DOHH2 (cell line): ENCODE data around the gene C15orf61.

Experiments used
- H3F3A ChIP-seq: fragments of 200-600 bp; sonication (generic), shearing (Covaris generic); 2 replicates; pipeline ENCODE4 v1.6.0; 2016; ENCODE audit warnings: antibody characterized with exemption, mild to moderate bottlenecking; ENCODE audit not compliant: control insufficient read depth, insufficient read depth
- H3K27ac ChIP-seq: fragments of 200-600 bp; sonication (generic); 2 replicates; pipeline ENCODE4 v1.5.1; 2014; ENCODE audit warnings: low read depth, mild to moderate bottlenecking, low read length, moderate library complexity
- H3K27me3 ChIP-seq: fragments of 200-600 bp; sonication (generic); 2 replicates; pipeline ENCODE4 v1.6.1; 2014; ENCODE audit warnings: mild to moderate bottlenecking, low read length, mixed read lengths; ENCODE audit not compliant: control insufficient read depth
- H3K36me3 ChIP-seq: fragments of 200-600 bp; sonication (generic); 2 replicates; pipeline ENCODE4 v1.6.1; 2014; ENCODE audit warnings: mild to moderate bottlenecking, low read length, moderate library complexity, mixed read lengths; ENCODE audit not compliant: control insufficient read depth
- H3K4me1 ChIP-seq: fragments of 200-600 bp; sonication (generic); 2 replicates; pipeline ENCODE4 v1.6.1; 2014; ENCODE audit warnings: mild to moderate bottlenecking, low read length, mixed read lengths; ENCODE audit not compliant: control insufficient read depth
- H3K4me2 ChIP-seq: fragments of 200-600 bp; sonication (generic); 2 replicates; pipeline ENCODE4 v1.6.0; 2014; ENCODE audit warnings: mild to moderate bottlenecking, low read length, moderate library complexity
- H3K4me3 ChIP-seq: fragments of 200-600 bp; sonication (generic); 2 replicates; pipeline ENCODE4 v1.5.1; 2014; ENCODE audit warnings: mild to moderate bottlenecking, low read length, mixed read lengths
- H3K79me2 ChIP-seq: fragments of 200-600 bp; sonication (generic); 2 replicates; pipeline ENCODE4 v1.6.1; 2014; ENCODE audit warnings: mild to moderate bottlenecking, low read length, mixed read lengths; ENCODE audit not compliant: control insufficient read depth
- H3K9me2 ChIP-seq: fragments of 200-600 bp; sonication (generic); replicated peaks from 2 replicates; pipeline ENCODE4 v1.6.1; 2014; ENCODE audit warnings: mild to moderate bottlenecking, low read length, mixed read lengths; ENCODE audit not compliant: control insufficient read depth
- H3K9me3 ChIP-seq: fragments of 200-600 bp; sonication (generic); 2 replicates; pipeline ENCODE4 v1.6.1; 2014; ENCODE audit warnings: antibody characterized with exemption, low read length, mixed read lengths; ENCODE audit not compliant: control insufficient read depth, insufficient read depth
- H4K20me1 ChIP-seq: fragments of 200-600 bp; sonication (generic); 2 replicates; pipeline ENCODE4 v1.6.0; 2014; ENCODE audit warnings: low read depth, mild to moderate bottlenecking, antibody characterized with exemption, low read length, moderate library complexity; ENCODE audit not compliant: control insufficient read depth, insufficient read depth
- CTCF ChIP-seq: fragments of 200-600 bp; sonication (generic); IDR thresholded peaks from one replicate; pipeline ENCODE4 v1.5.1; 2014; ENCODE audit warnings: antibody characterized with exemption, mild to moderate bottlenecking, low read depth, low read length; ENCODE audit not compliant: poor library complexity, severe bottlenecking
- EZH2phosphoT487 ChIP-seq: fragments of 200-600 bp; sonication (generic); IDR thresholded peaks from 2 replicates; pipeline ENCODE4 v1.6.1; 2017; ENCODE audit warnings: borderline replicate concordance, mild to moderate bottlenecking, antibody characterized with exemption, low read length, moderate library complexity, mixed read lengths

C15orf61 gene

GRCh38 chr15:67515557-67515956, 5.4 kb upstream of the C15orf61 start:
- Histone ChIP-seq H3K36me3 (peaks cover 14% of the 10 kb centered on the region), H3K4me2 (no peak overlapping the region), H4K20me1 (no peaks in the 10 kb centered on the region), H3F3A (no peaks in the 10 kb centered on the region; the same call in 1 of the 2 replicates), H3K4me3 (no peak overlapping the region), H3K9me2 (no peaks in the 10 kb centered on the region), H3K27ac (no peak overlapping the region), H3K79me2 (peaks cover 3% of the 10 kb centered on the region), H3K9me3 (no peaks in the 10 kb centered on the region), H3K27me3 (no peaks in the 10 kb centered on the region), H3K4me1 (peaks cover 8% of the 10 kb centered on the region)
- no peak for TF ChIP-seq EZH2phosphoT487

GRCh38 chr15:67520321-67521028, 456 bp upstream of the C15orf61 start:
- H3K36me3 ChIP-seq = peaks cover 3% of the 10 kb centered on the region; the same call in 1 of the 2 replicates
- peak overlapping the region; percentile 21 for H3K27ac ChIP-seq
- no peaks in the 10 kb centered on the region for H3F3A ChIP-seq
- peak overlapping the region; percentile 96 for H3K4me3 ChIP-seq
- no peaks in the 10 kb centered on the region for H4K20me1 ChIP-seq
- peak overlapping the region; percentile 78 for H3K4me2 ChIP-seq
- H3K27me3 ChIP-seq = no peaks in the 10 kb centered on the region
- no peaks in the 10 kb centered on the region for H3K9me2 ChIP-seq
- H3K9me3 ChIP-seq = no peaks in the 10 kb centered on the region
- peaks cover 28% of the 10 kb centered on the region for H3K4me1 ChIP-seq
- TF ChIP-seq EZH2phosphoT487 = no peak
- no peak for TF ChIP-seq CTCF
- peaks cover 48% of the 10 kb centered on the region for H3K79me2 ChIP-seq

- peak overlapping the region; percentile 66 for H3K27ac ChIP-seq
- peaks cover 7% of the 10 kb centered on the region; the same call in 1 of the 2 replicates for H3K36me3 ChIP-seq
- no peaks in the 10 kb centered on the region for H3K27me3 ChIP-seq
- H3K9me3 ChIP-seq = no peaks in the 10 kb centered on the region
- no peaks in the 10 kb centered on the region for H3F3A ChIP-seq
- peaks cover 54% of the 10 kb centered on the region for H3K79me2 ChIP-seq
- H3K4me3 ChIP-seq = peak overlapping the region; percentile 96
- H3K4me1 ChIP-seq = peaks cover 28% of the 10 kb centered on the region
- TF ChIP-seq EZH2phosphoT487 (no peak), CTCF (peak; percentile 20)
- no peaks in the 10 kb centered on the region for H3K9me2 ChIP-seq
- H4K20me1 ChIP-seq = no peaks in the 10 kb centered on the region
- H3K4me2 ChIP-seq = peak overlapping the region; percentile 78
Measured at GRCh38 chr15:67521783-67522568, 1.0 kb downstream of the C15orf61 start.

- H3K4me1 ChIP-seq = peaks cover 28% of the 10 kb centered on the region
- H3K27me3 ChIP-seq = no peaks in the 10 kb centered on the region
- no peaks in the 10 kb centered on the region for H3K9me3 ChIP-seq
- no peaks in the 10 kb centered on the region for H4K20me1 ChIP-seq
- peaks cover 54% of the 10 kb centered on the region for H3K79me2 ChIP-seq
- H3F3A ChIP-seq = no peaks in the 10 kb centered on the region
- H3K27ac ChIP-seq = no peak overlapping the region
- H3K9me2 ChIP-seq = no peaks in the 10 kb centered on the region
- TF ChIP-seq CTCF (no peak), EZH2phosphoT487 (no peak)
- peak overlapping the region; percentile 96; the same call in 1 of the 2 replicates for H3K4me3 ChIP-seq
- peak overlapping the region; percentile 78 for H3K4me2 ChIP-seq
- peaks cover 17% of the 10 kb centered on the region; the same call in 1 of the 2 replicates for H3K36me3 ChIP-seq
Measured at GRCh38 chr15:67523330-67523729, 2.4 kb downstream of the C15orf61 start.
